ENCODE measurements around the gene FHOD3. TPM values are rescaled to one million over a fixed set of nuclear protein-coding genes. Genes with fewer than 3 reads are reported as not detected.
A peak's percentile ranks its signal among the peaks of the same experiment; 100 is the strongest.

Gene FHOD3
- total RNA-seq, 1 experiment from 2014 or later = 5.0 TPM

DNA sequence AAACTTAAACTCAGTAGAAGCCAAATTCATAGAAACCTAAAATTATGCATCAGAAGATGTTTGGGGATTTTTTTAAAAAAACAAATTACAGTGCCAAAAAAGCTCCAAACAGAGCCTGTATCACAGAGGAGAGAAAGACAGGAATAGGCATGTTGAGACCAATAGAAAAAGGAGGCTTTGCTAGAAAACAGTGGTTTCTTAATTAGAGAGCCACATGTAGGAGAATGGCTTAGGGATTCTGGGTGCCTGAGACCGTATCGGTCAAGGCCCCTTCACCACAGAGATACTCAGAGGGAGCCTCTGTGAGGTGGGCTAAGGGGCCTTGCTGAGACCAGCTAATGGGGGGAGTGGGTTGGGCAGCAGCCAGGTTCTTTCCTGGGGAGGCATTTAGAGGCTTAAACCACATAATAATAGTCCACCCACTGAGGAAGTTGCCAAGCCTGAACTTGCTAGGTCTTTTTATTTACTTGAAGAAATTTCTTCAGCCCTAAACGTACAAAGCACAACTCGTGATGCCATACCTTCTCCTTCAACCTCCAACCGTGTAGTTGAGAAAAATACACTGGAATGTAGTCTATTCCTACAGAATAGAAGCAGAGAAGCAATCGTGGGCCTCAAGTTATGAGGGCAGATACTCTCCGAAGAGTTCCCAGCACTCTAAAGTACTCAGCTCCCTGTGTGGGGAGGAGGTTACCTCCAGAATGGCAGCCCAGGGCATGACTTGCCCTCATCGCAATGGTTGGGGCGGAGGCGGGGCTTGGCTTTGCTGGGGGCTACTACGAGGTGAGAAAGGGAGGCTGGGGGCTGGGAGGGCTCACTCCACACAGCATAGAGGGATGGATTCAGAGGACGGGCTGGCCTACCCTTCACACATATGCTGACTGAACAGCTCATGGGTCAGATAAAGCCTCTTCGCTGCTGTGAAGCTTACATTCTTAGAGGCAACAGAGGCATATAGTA is 293.4 kb downstream of the FHOD3 start:
- no TSS peak for BruUV-seq (replicated peaks)
- no peaks in the 10 kb centered on the region for H3K27me3 Mint-ChIP-seq (ENCODE audit: insufficient read depth, unreplicated experiment)
- ChIA-PET CTCF (interaction anchor here (0.6 to 0.7 kb wide), 2 partner anchors 12 to 515 kb away, joined by 3 to 4 read pairs; no protein-coding TSS in a partner anchor), POLR2A (interaction anchor here (0.6 to 1.2 kb wide), 3 partner anchors 9 to 1221 kb away, joined by 3 to 4 read pairs (median 3); no protein-coding TSS in a partner anchor)
- TF ChIP-seq, protein P1, sequence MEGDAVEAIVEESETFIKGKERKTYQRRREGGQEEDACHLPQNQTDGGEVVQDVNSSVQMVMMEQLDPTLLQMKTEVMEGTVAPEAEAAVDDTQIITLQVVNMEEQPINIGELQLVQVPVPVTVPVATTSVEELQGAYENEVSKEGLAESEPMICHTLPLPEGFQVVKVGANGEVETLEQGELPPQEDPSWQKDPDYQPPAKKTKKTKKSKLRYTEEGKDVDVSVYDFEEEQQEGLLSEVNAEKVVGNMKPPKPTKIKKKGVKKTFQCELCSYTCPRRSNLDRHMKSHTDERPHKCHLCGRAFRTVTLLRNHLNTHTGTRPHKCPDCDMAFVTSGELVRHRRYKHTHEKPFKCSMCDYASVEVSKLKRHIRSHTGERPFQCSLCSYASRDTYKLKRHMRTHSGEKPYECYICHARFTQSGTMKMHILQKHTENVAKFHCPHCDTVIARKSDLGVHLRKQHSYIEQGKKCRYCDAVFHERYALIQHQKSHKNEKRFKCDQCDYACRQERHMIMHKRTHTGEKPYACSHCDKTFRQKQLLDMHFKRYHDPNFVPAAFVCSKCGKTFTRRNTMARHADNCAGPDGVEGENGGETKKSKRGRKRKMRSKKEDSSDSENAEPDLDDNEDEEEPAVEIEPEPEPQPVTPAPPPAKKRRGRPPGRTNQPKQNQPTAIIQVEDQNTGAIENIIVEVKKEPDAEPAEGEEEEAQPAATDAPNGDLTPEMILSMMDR (IDR thresholded peaks at IDR 0.05; ENCODE audit: unreplicated experiment) = no peak
- DNase-seq (ENCODE audit: unreplicated experiment) = no peak
- H3K4me1 Mint-ChIP-seq (ENCODE audit: insufficient read depth, unreplicated experiment) = peaks cover 17% of the 10 kb centered on the region
- H3K9me3 Mint-ChIP-seq (ENCODE audit: unreplicated experiment) = no peaks in the 10 kb centered on the region
- H3K36me3 Mint-ChIP-seq (ENCODE audit: insufficient read depth, unreplicated experiment) = peaks cover 7% of the 10 kb centered on the region
- H3K4me3 Mint-ChIP-seq (ENCODE audit: unreplicated experiment) = no peak overlapping the region
- intact Hi-C loops (cut with micrococcal nuclease) = no loop called here
- peak overlapping the region; percentile 12 for H3K27ac Mint-ChIP-seq (ENCODE audit: low read depth, unreplicated experiment)

DNA sequence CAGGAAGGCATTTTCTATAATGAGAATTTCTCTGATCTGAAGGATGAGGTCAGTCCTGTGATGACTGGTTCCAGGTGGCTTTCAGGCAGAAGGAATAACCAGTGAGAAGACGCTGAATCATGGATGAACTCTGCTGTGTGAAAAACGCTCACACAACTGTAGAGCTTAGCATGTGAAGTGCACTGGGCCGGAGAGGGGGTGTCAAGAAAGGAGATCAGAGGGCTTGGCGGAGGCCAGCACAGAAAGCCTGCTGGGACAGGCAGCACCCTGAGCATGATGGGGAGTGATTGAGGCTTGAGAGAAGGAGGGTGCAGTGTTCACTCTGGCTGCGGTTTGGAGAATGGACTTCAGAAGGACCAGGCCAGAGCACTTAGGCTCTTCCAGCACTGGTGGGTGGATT is 294.8 kb downstream of the FHOD3 start:
- Mint-ChIP-seq H3K9me3 (ENCODE audit: unreplicated experiment) (no peaks in the 10 kb centered on the region), H3K27ac (ENCODE audit: low read depth, unreplicated experiment) (no peak overlapping the region), H3K4me3 (ENCODE audit: unreplicated experiment) (no peak overlapping the region), H3K36me3 (ENCODE audit: insufficient read depth, unreplicated experiment) (peaks cover 7% of the 10 kb centered on the region), H3K4me1 (ENCODE audit: insufficient read depth, unreplicated experiment) (peaks cover 17% of the 10 kb centered on the region), H3K27me3 (ENCODE audit: insufficient read depth, unreplicated experiment) (no peaks in the 10 kb centered on the region)
- intact Hi-C loops (cut with micrococcal nuclease) = no loop called here
- TF ChIP-seq, protein P1 (IDR thresholded peaks at IDR 0.05; ENCODE audit: unreplicated experiment) = no peak
- POLR2A ChIA-PET = no interaction called here
- no peak for DNase-seq (ENCODE audit: unreplicated experiment)
- BruUV-seq (replicated peaks) = no TSS peak
- CTCF ChIA-PET = interaction anchor here (1.1 kb wide), 1 partner anchor 17 kb away, joined by 5 read pairs; no protein-coding TSS in a partner anchor

DNA sequence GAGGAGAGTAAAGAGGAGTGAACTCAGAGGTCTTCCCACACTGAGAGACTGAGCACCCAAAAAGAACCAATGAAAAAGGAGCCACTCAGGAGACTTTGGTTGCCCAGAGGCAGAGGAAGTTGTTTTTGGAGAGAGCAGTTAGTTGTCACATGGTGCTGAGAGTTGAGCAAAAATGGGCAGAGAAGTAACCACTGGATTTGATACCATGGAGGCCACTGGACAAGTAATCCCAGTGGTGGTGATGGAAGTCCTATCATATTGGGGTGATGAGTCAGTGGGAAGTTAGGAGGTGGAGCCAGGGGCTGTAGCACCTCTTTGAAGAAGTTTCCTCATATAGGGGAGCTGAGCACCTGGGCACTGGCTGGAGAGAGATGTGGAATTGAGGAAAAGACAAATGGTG is 295.5 kb downstream of the FHOD3 start:
- H3K36me3 Mint-ChIP-seq (ENCODE audit: insufficient read depth, unreplicated experiment) = peaks cover 7% of the 10 kb centered on the region
- ChIA-PET CTCF (no interaction called here), POLR2A (no interaction called here)
- no peaks in the 10 kb centered on the region for H3K9me3 Mint-ChIP-seq (ENCODE audit: unreplicated experiment)
- H3K27ac Mint-ChIP-seq (ENCODE audit: low read depth, unreplicated experiment) = no peak overlapping the region
- no peak overlapping the region for H3K4me3 Mint-ChIP-seq (ENCODE audit: unreplicated experiment)
- TF ChIP-seq, protein P1 (IDR thresholded peaks at IDR 0.05; ENCODE audit: unreplicated experiment) = no peak
- peaks cover 17% of the 10 kb centered on the region for H3K4me1 Mint-ChIP-seq (ENCODE audit: insufficient read depth, unreplicated experiment)
- intact Hi-C loops (cut with micrococcal nuclease) = no loop called here
- no peaks in the 10 kb centered on the region for H3K27me3 Mint-ChIP-seq (ENCODE audit: insufficient read depth, unreplicated experiment)
- BruUV-seq (replicated peaks) = no TSS peak
- peak; percentile 23 for DNase-seq (ENCODE audit: unreplicated experiment)

DNA sequence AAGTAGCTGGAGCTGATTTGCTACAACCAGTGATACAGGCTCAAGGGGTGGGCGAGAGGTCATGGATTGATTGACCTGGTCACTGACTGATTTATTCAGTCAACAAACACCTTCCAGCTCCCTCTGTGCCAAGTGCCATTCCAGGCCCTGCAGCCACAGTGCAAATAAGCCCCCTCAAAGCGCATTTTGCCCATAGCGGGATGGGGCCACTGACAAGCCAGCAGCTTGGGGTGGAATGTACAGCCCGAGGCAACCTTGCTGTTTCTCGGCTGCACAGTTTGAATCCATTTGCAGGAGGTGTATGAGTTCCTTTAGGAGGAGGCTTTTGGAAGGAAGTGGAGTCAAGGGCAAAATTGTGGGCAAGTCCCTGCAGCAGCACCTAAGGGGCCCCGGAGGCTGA is 296.1 kb downstream of the FHOD3 start:
- no TSS peak for BruUV-seq (replicated peaks)
- ChIA-PET POLR2A (no interaction called here), CTCF (no interaction called here)
- Mint-ChIP-seq H3K27me3 (ENCODE audit: insufficient read depth, unreplicated experiment) (no peaks in the 10 kb centered on the region), H3K9me3 (ENCODE audit: unreplicated experiment) (no peaks in the 10 kb centered on the region), H3K27ac (ENCODE audit: low read depth, unreplicated experiment) (no peak overlapping the region), H3K36me3 (ENCODE audit: insufficient read depth, unreplicated experiment) (peaks cover 7% of the 10 kb centered on the region), H3K4me3 (ENCODE audit: unreplicated experiment) (no peak overlapping the region), H3K4me1 (ENCODE audit: insufficient read depth, unreplicated experiment) (peaks cover 17% of the 10 kb centered on the region)
- TF ChIP-seq, protein P1 (IDR thresholded peaks at IDR 0.05; ENCODE audit: unreplicated experiment) = no peak
- intact Hi-C loops (cut with micrococcal nuclease) = no loop called here
- DNase-seq (ENCODE audit: unreplicated experiment) = no peak
